GM12892 (cell line): ENCODE results near the gene BRINP1.

Experiments used
- POLR2A ChIP-seq: IDR thresholded peaks from 2 replicates; pipeline ENCODE4 v1.6.1; 2011; ENCODE audit warnings: low read depth, low read length, control low read depth
- POLR2AphosphoS5 ChIP-seq: IDR thresholded peaks from 2 replicates; pipeline ENCODE4 v1.6.1; 2011; ENCODE audit warnings: low read depth, low read length, control low read depth

GRCh38 chr9:119167876-119168275 is 201.4 kb downstream of the BRINP1 start:
- TF ChIP-seq POLR2A = no peak
- no peak for TF ChIP-seq POLR2AphosphoS5
